ENCODE measurements around the gene DENND4C. TPM values are rescaled to one million over a fixed set of nuclear protein-coding genes. Genes with fewer than 3 reads are reported as not detected.
A peak's percentile ranks its signal among the peaks of the same experiment; 100 is the strongest.
"Not testable (repeated sequence)": the region's sequence is repeated elsewhere in the genome, so short reads cannot be mapped to it uniquely, and the experiment has no call there.

DENND4C gene
- total RNA-seq, 2 donors from 2014 or later = 26.0 to 28.9 TPM

DNA sequence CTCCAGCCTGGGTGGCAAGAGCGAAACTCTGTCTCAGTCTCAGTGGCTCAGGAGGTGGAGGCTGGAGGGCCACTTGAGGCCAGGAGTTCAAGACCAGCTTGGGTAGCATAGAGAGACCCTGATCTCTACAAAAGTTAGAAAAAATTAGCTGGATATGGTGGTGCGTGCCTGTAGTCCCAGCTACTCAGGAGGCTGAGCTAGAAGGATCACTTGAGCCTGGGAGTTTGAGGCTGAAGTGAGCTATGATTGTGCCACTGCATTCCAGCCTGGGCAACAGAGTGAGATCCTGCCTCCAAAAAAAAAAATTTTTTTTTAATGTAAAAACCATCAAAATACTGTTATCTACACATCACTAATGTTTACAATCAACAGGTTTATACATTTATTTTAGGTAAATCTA lies 24.6 kb downstream of the DENND4C start:
- Mint-ChIP-seq H3K27me3 (ENCODE audit: low read depth) (no peaks in the 10 kb centered on the region), H3K4me1 (ENCODE audit: low read depth) (peaks cover 26% of the 10 kb centered on the region), H3K27ac (no peak overlapping the region), H3K36me3 (ENCODE audit: insufficient read depth in 2 of 2) (peaks cover 2 to 6% of the 10 kb centered on the region in 2 donors), H3K9me3 (peaks cover 0 to 1% of the 10 kb centered on the region in 2 donors), H3K4me3 (no peak overlapping the region)
- ATAC-seq (replicated peaks in 1 of 2) = no peak
- DNase-seq = no peak

DNA sequence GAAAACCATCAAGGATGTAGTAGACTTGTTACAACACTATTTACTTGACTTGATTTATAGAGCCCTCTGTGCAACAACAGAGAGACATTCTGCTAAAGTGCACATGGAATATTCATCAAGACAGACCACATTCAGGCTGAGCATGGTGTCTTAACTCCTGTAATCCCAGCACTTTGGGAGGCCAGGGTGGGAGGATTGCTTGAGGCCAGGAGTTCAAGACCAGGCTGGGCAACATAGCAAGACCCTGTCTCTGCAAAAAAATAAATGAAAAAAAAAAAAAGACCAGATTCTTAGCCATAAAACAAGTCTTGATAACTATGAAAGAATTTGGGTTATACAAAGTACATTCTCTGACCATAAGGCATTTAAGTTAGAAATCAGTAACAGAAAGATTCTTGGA lies 25.3 kb downstream of the DENND4C start:
- ATAC-seq (replicated peaks in 1 of 2) (no peak), DNase-seq (no peak)
- Mint-ChIP-seq H3K9me3 (peaks cover 0 to 1% of the 10 kb centered on the region in 2 donors), H3K4me3 (no peak overlapping the region), H3K27ac (no peak overlapping the region), H3K27me3 (ENCODE audit: low read depth) (no peaks in the 10 kb centered on the region), H3K4me1 (ENCODE audit: low read depth) (peaks cover 25% of the 10 kb centered on the region), H3K36me3 (ENCODE audit: insufficient read depth in 2 of 2) (peaks cover 2 to 6% of the 10 kb centered on the region in 2 donors)

DNA sequence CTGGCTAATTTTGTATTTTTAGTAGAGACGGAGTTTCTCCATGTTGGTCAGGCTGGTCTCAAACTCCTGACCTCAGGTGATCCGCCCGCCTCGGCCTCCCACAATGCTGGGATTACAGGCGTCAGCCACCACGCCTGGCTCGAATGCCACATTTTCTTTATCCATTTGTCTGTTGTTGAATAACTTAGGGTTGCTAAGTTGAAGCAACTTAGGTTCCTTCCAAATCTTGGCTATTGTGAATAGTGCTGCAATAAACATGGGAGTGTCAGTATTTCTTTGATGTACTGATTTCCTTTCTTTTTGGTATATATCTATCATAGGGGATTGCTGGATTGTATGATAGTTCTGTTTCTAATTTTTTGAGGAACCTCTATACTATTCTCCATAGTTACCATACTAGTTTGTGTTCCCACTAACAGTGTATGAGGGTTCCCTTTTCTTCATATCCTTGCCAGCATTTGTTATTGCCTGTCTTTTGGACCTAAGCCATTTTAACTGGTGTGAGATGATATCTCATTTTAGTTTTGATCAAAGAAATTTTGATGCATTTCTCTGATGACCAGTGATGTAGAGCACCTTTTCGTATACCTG lies 29.3 kb downstream of the DENND4C start:
- peak overlapping the region; percentile 46 for H3K27ac Mint-ChIP-seq
- not testable (repeated sequence) for H3K36me3 Mint-ChIP-seq (ENCODE audit: insufficient read depth in 2 of 2); H3K27me3 Mint-ChIP-seq (ENCODE audit: low read depth)

DNA sequence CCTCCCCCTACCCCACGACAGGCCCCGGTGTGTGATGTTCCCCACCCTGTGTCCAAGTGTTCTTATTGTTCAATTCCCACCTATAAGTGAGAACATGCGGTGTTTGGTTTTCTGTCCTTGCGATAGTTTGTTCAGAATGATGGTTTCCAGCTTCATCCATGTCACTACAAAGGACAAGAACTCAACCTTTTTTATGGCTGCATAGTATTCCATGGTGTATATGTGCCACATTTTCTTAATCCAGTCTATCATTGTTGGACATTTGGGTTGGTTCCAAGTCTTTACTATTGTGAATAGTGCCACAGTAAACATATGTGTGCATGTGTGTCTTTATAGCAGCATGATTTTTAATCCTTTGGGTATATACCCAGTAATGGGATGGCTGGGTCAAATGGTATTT lies 35.1 kb downstream of the DENND4C start:
- DNase-seq; H3K4me3 Mint-ChIP-seq; ATAC-seq (replicated peaks in 1 of 2); H3K36me3 Mint-ChIP-seq (ENCODE audit: insufficient read depth in 2 of 2); H3K27me3 Mint-ChIP-seq (ENCODE audit: low read depth); H3K27ac Mint-ChIP-seq; H3K9me3 Mint-ChIP-seq: not testable (repeated sequence)
- peaks cover 48% of the 10 kb centered on the region for H3K4me1 Mint-ChIP-seq (ENCODE audit: low read depth)

More for the DNA sequence above, 29.3 kb downstream of the DENND4C start:
- DNase-seq; H3K9me3 Mint-ChIP-seq; ATAC-seq (replicated peaks in 1 of 2); H3K4me3 Mint-ChIP-seq: not testable (repeated sequence)
- peaks cover 18% of the 10 kb centered on the region for H3K4me1 Mint-ChIP-seq (ENCODE audit: low read depth)

DNA sequence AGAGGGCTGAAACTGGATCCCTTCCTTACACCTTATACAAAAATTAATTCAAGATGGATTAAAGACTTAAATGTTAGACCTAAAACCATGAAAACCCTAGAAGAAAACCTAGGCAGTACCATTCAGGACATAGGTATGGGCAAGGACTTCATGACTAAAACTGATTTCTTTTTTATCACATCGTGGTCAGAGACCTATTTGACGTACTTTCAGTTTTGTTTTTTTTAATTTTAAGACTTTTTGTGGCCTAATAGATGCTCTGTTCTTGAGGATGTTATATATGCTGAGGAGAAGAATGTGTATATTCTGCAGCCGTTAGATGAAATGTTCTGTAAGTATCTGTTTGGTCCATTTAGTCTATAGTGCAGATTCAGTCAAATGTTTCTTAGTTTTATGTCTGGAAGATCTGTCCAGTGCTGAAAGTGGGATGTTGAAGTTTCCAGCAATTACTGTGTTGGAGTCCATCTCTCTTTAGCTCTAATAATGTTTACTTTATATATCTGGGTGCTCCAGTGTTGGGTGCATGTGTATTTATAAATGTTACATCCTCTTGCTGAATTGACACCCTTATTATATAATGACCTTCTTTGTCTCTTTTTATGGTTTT lies 36.4 kb downstream of the DENND4C start:
- not testable (repeated sequence) for DNase-seq; H3K36me3 Mint-ChIP-seq (ENCODE audit: insufficient read depth in 2 of 2); H3K27me3 Mint-ChIP-seq (ENCODE audit: low read depth); H3K9me3 Mint-ChIP-seq
- peak; percentile 43 to 86 for ATAC-seq (replicated peaks in 1 of 2)
- peaks cover 48% of the 10 kb centered on the region for H3K4me1 Mint-ChIP-seq (ENCODE audit: low read depth)
- H3K27ac Mint-ChIP-seq = peak overlapping the region; percentile 38
- H3K4me3 Mint-ChIP-seq = peak overlapping the region; percentile 36 to 72

DNA sequence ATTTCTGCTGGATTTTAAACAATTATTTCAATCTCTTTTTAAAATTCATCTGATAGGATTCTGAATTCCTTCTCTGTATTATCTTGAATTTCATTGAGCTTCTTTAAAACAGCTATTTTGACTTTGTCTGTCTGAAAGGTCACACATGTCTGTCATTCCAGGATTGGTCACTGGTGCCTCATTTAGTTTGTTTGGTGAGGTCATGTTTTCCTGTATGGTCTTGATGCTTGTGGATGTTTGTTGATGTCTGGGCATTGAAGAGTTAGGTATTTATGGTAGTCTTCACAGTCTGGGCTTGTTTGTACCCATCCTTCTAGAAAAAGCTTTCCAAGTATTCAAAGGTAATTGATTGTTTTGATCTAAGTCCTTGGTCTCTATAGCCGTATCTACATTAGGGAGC lies 39.1 kb downstream of the DENND4C start:
- Mint-ChIP-seq H3K9me3 (peaks cover 2 to 3% of the 10 kb centered on the region in 2 donors), H3K27ac (peak overlapping the region; percentile 63), H3K36me3 (ENCODE audit: insufficient read depth in 2 of 2) (peaks cover 5 to 8% of the 10 kb centered on the region in 2 donors), H3K27me3 (ENCODE audit: low read depth) (no peaks in the 10 kb centered on the region), H3K4me1 (ENCODE audit: low read depth) (peaks cover 41% of the 10 kb centered on the region), H3K4me3 (peak overlapping the region in 1 of 2 donors; percentile 83)
- ATAC-seq (replicated peaks in 1 of 2) (peak in 1 of 2 donors; percentile 51), DNase-seq (no peak)

DNA sequence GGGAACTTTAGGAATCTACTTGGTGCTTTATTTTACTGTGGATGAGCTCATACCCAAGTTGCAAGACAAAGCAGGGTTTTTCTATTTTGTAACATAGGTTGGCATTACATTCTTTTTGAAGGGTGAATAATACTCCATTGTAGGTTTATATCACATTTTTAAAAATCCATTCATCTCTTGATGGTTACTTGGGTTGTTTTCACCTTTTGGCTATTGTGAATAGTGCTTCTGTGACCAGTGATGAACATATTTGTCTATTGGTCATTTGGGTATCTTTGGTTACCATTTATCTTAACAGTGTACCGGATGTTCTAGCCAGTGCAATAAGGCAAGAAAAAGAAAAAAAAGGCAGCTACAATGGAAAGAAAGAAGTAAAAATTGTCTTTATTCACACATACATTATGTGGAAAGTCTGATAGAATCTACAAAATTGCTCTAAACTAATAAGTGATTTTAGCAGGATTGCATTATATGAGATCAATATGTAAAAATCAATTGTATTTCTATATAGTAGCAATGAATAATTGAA lies 40.0 kb downstream of the DENND4C start:
- Mint-ChIP-seq H3K9me3 (peaks cover 2 to 3% of the 10 kb centered on the region in 2 donors), H3K27ac (no peak overlapping the region), H3K27me3 (ENCODE audit: low read depth) (no peaks in the 10 kb centered on the region), H3K4me3 (no peak overlapping the region), H3K4me1 (ENCODE audit: low read depth) (peaks cover 41% of the 10 kb centered on the region), H3K36me3 (ENCODE audit: insufficient read depth in 2 of 2) (peaks cover 5 to 8% of the 10 kb centered on the region in 2 donors)
- DNase-seq (no peak), ATAC-seq (replicated peaks in 1 of 2) (no peak)

DNA sequence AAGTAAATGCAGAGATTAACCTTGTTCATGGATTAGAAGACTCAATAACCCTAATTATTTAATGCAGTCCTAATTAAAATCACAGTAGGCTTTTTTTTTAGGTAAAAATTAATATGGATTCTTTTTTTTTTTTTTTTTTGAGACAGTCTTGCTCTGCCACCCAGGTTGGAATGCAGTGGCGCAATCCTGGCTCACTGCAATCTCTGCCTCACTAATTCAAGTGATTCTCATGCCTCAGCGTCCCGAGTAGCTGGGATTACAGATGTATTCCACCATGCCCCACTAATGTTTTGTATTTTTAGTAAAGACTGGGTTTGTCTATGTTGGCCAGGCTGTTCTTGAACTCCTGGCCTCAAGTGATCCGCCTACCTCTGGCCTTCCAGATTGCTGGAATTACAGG lies 40.6 kb downstream of the DENND4C start:
- ATAC-seq (replicated peaks in 1 of 2) (no peak), DNase-seq (no peak)
- Mint-ChIP-seq H3K9me3 (peaks cover 2 to 3% of the 10 kb centered on the region in 2 donors), H3K36me3 (ENCODE audit: insufficient read depth in 2 of 2) (peaks cover 5 to 8% of the 10 kb centered on the region in 2 donors), H3K27me3 (ENCODE audit: low read depth) (no peaks in the 10 kb centered on the region), H3K4me3 (no peak overlapping the region), H3K4me1 (ENCODE audit: low read depth) (peaks cover 41% of the 10 kb centered on the region), H3K27ac (no peak overlapping the region)

DNA sequence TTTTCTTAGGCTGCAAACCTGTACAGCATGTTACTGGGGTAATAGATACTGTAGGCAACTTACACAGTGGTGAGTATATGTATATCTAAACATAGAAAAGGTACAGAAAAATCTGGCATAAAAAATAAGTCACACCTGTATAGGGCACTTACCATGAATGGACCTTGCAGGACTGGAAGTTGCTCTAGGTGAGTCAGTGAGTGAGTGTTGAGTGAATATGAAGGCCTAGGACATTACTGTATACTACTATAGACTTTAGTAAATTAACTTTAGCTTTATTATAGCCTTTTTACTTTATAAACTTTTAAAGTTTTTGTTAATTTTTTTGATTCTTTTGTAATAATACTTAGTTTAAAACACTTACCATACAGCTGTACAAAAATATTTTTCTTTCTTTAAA lies 51.3 kb downstream of the DENND4C start:
- Mint-ChIP-seq H3K27me3 (ENCODE audit: low read depth) (no peaks in the 10 kb centered on the region), H3K9me3 (no peaks in the 10 kb centered on the region), H3K36me3 (ENCODE audit: insufficient read depth in 2 of 2) (no peaks in the 10 kb centered on the region), H3K4me1 (ENCODE audit: low read depth) (peaks cover 13% of the 10 kb centered on the region), H3K27ac (no peak overlapping the region), H3K4me3 (no peak overlapping the region)
- ATAC-seq (replicated peaks in 1 of 2) (no peak), DNase-seq (no peak)

DNA sequence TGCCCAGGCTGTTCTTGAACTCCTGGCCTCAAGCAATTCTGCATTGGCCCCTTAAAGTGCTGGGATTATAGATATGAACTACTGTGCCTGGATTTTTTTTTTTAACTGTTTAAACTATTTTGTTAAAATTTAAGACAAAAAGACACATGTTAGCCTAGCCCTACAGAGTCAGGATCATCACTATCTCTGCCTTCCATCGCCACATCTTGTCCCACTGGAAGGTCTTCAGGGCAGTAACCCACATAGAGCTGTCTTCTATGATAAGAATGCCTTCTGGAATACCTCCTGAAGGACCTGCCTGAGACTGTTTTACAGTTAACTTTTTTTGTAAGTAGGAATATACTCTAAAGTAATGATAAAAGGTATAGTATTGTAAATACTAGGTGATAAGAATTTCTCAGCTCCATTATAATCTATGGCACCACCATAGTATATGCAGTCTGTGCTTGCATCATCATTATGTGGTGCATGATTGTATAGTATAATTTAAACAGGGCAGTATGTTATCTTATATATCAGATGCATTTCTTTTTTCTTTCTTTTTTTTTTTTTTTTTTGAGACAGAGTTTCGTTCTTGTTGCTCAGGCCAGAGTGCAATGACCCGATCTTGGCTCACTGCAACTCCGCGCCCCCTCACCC lies 52.7 kb downstream of the DENND4C start:
- no peak for DNase-seq
- no peak overlapping the region for H3K27ac Mint-ChIP-seq
- H3K27me3 Mint-ChIP-seq (ENCODE audit: low read depth) = no peaks in the 10 kb centered on the region
- H3K4me3 Mint-ChIP-seq = no peak overlapping the region
- peaks cover 13% of the 10 kb centered on the region for H3K4me1 Mint-ChIP-seq (ENCODE audit: low read depth)
- no peak for ATAC-seq (replicated peaks in 1 of 2)
- no peaks in the 10 kb centered on the region for H3K9me3 Mint-ChIP-seq
- peaks cover 0 to 2% of the 10 kb centered on the region in 2 donors for H3K36me3 Mint-ChIP-seq (ENCODE audit: insufficient read depth in 2 of 2)

DNA sequence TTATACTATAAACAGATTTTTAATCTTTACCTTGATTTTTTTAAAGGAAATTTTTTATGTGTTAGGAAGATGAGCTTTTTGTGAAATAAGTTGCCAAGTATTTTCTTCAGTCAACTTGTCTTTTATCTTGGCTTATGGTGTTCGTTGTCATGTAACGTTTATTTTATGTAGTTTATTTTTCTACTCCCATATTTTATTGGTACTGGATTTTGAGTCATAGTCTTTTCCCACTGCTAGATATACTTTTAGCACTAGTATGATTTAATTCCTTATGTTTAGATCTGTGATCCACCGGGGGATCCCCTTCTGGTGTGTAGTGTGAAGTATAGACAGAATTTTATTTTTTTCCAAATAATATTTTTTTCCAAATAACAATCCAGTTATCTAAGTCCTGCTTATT lies 54.2 kb downstream of the DENND4C start:
- Mint-ChIP-seq H3K4me3 (no peak overlapping the region), H3K36me3 (ENCODE audit: insufficient read depth in 2 of 2) (peaks cover 0 to 2% of the 10 kb centered on the region in 2 donors), H3K27ac (no peak overlapping the region), H3K27me3 (ENCODE audit: low read depth) (no peaks in the 10 kb centered on the region), H3K9me3 (no peaks in the 10 kb centered on the region), H3K4me1 (ENCODE audit: low read depth) (peaks cover 13% of the 10 kb centered on the region)
- ATAC-seq (replicated peaks in 1 of 2) (no peak), DNase-seq (no peak)

DNA sequence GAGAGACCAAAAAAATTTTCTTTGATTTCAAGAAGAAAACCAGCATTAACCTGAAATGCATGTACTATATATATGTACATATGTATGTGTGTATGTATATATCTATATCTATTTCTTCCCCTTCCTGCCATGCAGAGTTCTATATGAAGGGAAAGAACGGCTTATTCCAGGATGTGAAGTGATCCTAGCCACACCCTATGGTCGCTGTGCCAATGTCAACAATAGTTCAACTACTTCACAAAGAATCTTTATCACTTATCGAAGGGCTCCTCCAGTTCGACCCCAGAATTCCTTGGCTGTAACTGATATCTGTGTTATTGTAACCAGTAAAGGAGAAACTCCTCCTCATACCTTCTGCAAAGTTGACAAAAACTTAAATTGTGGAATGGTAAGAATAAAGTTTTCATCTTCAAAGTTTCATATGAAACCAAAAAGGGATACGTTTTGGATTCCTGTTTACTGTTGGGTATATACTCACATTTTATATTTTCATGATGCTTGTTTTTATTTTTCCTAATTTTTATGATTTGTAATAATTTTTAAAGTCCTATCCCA lies 56.2 kb downstream of the DENND4C start:
- DNase-seq (no peak), ATAC-seq (replicated peaks in 1 of 2) (no peak)
- Mint-ChIP-seq H3K36me3 (ENCODE audit: insufficient read depth in 2 of 2) (peaks cover 0 to 9% of the 10 kb centered on the region in 2 donors), H3K27me3 (ENCODE audit: low read depth) (no peaks in the 10 kb centered on the region), H3K9me3 (no peaks in the 10 kb centered on the region), H3K4me1 (ENCODE audit: low read depth) (peaks cover 13% of the 10 kb centered on the region), H3K4me3 (no peak overlapping the region), H3K27ac (no peak overlapping the region)

DNA sequence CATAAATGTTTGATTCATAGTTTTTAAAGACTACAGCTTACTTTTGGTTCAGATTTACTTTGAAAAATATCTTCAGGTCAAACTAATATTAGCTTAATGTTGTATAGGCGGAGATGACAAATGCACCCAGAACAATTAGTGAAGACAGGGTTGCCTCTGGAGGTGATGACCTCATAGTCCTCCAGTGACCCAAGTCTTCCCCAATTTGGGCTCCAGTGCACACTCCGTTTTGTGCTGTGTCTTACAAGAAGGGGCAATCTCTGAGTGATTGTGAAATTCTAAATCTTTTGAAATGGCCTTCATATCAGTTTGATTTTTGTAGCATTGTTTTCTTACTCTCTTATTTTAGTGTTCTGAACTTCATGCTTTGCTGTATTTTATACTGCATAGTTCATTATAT lies 57.6 kb downstream of the DENND4C start:
- DNase-seq (no peak), ATAC-seq (replicated peaks in 1 of 2) (no peak)
- peaks cover 0 to 9% of the 10 kb centered on the region in 2 donors for H3K36me3 Mint-ChIP-seq (ENCODE audit: insufficient read depth in 2 of 2)
- no peak overlapping the region for H3K27ac Mint-ChIP-seq
- H3K4me3 Mint-ChIP-seq = no peak overlapping the region
- H3K4me1 Mint-ChIP-seq (ENCODE audit: low read depth) = peaks cover 13% of the 10 kb centered on the region
- no peaks in the 10 kb centered on the region for H3K27me3 Mint-ChIP-seq (ENCODE audit: low read depth)
- H3K9me3 Mint-ChIP-seq = no peaks in the 10 kb centered on the region

Data from activated T-cell treated with anti-CD3 and anti-CD28 coated beads, Interleukin-2, amount 50 U/mL, for 72 hours (primary cell).